Upper lobe of left lung (tissue), 6 donors: ENCODE measurements around the gene FKBP5. TPM values are rescaled to one million over a fixed set of nuclear protein-coding genes. Genes with fewer than 3 reads are reported as not detected.

Experiments
- ATAC-seq, 2 donors: fragments of 200-7000 bp; cut with Tn5 transposase; one replicate each; pipeline ENCODE4 v1.9.1; 2022; ENCODE audit warnings: mild to moderate bottlenecking in 2 of 2, moderate library complexity in 2 of 2; ENCODE audit not compliant: low FRiP score in 2 of 2
- DNase-seq, 2 donors: peaks; one replicate each; pipeline ENCODE4 v3.0.0-alpha.2; 2019 to 2020
- H3K27ac ChIP-seq, 4 donors: fragments of 200-600 bp; sonication (generic); one replicate each; pipeline ENCODE4 v1.5.1; 2016 to 2019
- H3K27me3 ChIP-seq, 4 donors: fragments of 200-600 bp; sonication (generic); one replicate each; pipeline ENCODE4 v1.5.1; 2017 to 2019
- H3K36me3 ChIP-seq, 4 donors: fragments of 200-600 bp; sonication (generic); one replicate each; pipeline ENCODE4 v1.5.1; 2016 to 2019
- H3K4me1 ChIP-seq, 4 donors: fragments of 200-600 bp; sonication (generic); one replicate each; pipeline ENCODE4 v1.5.1; 2018 to 2019
- H3K4me3 ChIP-seq, 4 donors: fragments of 200-600 bp; sonication (generic); one replicate each; pipeline ENCODE4 v1.5.1; 2017 to 2019; ENCODE audit warnings: mild to moderate bottlenecking in 2 of 4, moderate library complexity in 1 of 4
- H3K9me3 ChIP-seq, 4 donors: fragments of 200-600 bp; sonication (generic); one replicate each; pipeline ENCODE4 v1.5.1; 2018 to 2019
- CTCF ChIP-seq, 6 experiments: fragments of 450-650 bp in 4 of 6; fragments of 200-600 bp in 2 of 6; sonication (generic) in 2 of 6; IDR thresholded peaks; one replicate each; pipeline ENCODE4 v1.5.1; 2016 to 2019; ENCODE audit warnings: antibody characterized with exemption in 6 of 6
- EP300 ChIP-seq, 4 donors: sonication (generic); formaldehyde crosslinking; IDR thresholded peaks; one replicate each; pipeline ENCODE4 v1.5.1; 2017; ENCODE audit warnings: antibody characterized with exemption in 4 of 4, control low read depth in 2 of 4
- POLR2A ChIP-seq, 4 donors: fragments of 450-650 bp; IDR thresholded peaks; one replicate each; pipeline ENCODE4 v1.5.1; 2016 to 2017; ENCODE audit warnings: antibody characterized with exemption in 4 of 4, mild to moderate bottlenecking in 2 of 4
- POLR2AphosphoS5 ChIP-seq, 2 donors: sonication (generic); formaldehyde crosslinking; IDR thresholded peaks; one replicate each; pipeline ENCODE4 v1.5.1; 2017; ENCODE audit warnings: antibody characterized with exemption in 2 of 2
- WGBS, 2 donors: methylation state at CpG; one replicate each; pipeline ENCODE4 v1.1.5; 2017 to 2018; 5-methylcytosine and 5-hydroxymethylcytosine counted together
- total RNA-seq, 6 donors: library from RNA; depleted of rRNA in 4 of 6; stranded (reverse); fragments of >200 nt in 4 of 6; gene quantifications; one replicate each; pipeline versions ENCODE4 v1.1.0 to v1.2.1, GENCODE V29; 2016 to 2021
- donor health status: DM: no; HTN: no; CAD: no; lungs with moderate emphysema.
- donor health status: DM: no; HTN: yes; CAD: no; lungs with severe emphysema.

FKBP5 gene
- total RNA-seq, 6 donors from 2014 or later = 112 to 203 (median 143) TPM

- no peak for ATAC-seq
These were observed 25.1 kb downstream of the FKBP5 start for GRCh38 chr6:35663447-35664235.

DNA sequence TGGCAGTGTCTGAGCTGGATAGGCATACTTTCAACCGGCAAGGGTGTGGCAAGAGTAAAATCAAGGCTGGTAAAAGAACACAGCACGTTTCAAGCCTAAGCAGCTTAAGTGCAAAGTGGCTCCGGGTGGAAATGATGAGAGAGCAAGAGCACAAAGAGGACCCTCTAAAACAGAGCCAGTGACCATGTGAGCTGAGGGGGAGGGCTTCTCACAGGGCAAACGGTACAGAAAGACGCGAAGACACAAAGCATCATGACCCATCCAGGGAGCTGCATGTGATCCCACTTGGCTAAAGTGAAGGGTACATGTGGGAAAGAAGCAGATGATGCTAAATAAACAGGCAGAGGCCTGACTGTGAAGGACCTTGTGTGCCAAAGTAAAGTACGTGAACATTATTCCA, 25.7 kb downstream of the FKBP5 start:
- Histone ChIP-seq H3K27me3 (no peaks in the 10 kb centered on the region), H3K36me3 (peaks cover 0 to 6% (median 0%) of the 10 kb centered on the region in 4 donors), H3K9me3 (no peaks in the 10 kb centered on the region), H3K4me1 (peaks cover 29 to 54% (median 42%) of the 10 kb centered on the region in 4 donors), H3K27ac (no peak overlapping the region), H3K4me3 (no peak overlapping the region)
- TF ChIP-seq EP300 (IDR thresholded peaks at IDR 0.05) (no peak), POLR2AphosphoS5 (IDR thresholded peaks at IDR 0.05) (no peak), CTCF (IDR thresholded peaks at IDR 0.05) (no peak), POLR2A (IDR thresholded peaks at IDR 0.05) (no peak)
- DNase-seq = no peak
- no peak for ATAC-seq
- 72 to 73% methylated on average over 7 of the region's 7 CpGs for WGBS, 2 donors

More at GRCh38 chr6:35663447-35664235, 25.1 kb downstream of the FKBP5 start:
- Histone ChIP-seq H3K36me3 (peaks cover 0 to 6% (median 0%) of the 10 kb centered on the region in 4 donors), H3K4me1 (peaks cover 35 to 59% (median 46%) of the 10 kb centered on the region in 4 donors), H3K27ac (no peak overlapping the region), H3K4me3 (no peak overlapping the region), H3K27me3 (no peaks in the 10 kb centered on the region), H3K9me3 (no peaks in the 10 kb centered on the region)
- WGBS, 2 donors = 69 to 78% methylated on average over 7 of the region's 7 CpGs
- TF ChIP-seq POLR2A (IDR thresholded peaks at IDR 0.05) = no peak
- TF ChIP-seq EP300 (IDR thresholded peaks at IDR 0.05) = no peak
- TF ChIP-seq POLR2AphosphoS5 (IDR thresholded peaks at IDR 0.05) = no peak
- TF ChIP-seq CTCF (IDR thresholded peaks at IDR 0.05) = no peak
- DNase-seq = no peak

GRCh38 chr6:35654883-35655282, 33.8 kb downstream of the FKBP5 start:
- H3K9me3 ChIP-seq = no peaks in the 10 kb centered on the region
- no peak for DNase-seq
- no peak for ATAC-seq
- TF ChIP-seq POLR2AphosphoS5 (IDR thresholded peaks at IDR 0.05) (no peak), CTCF (IDR thresholded peaks at IDR 0.05) (no peak), POLR2A (IDR thresholded peaks at IDR 0.05) (no peak), EP300 (IDR thresholded peaks at IDR 0.05) (no peak)
- no peak overlapping the region for H3K4me3 ChIP-seq
- WGBS, 2 donors = 92% methylated on average over 3 of the region's 3 CpGs
- no peaks in the 10 kb centered on the region for H3K27me3 ChIP-seq
- no peak overlapping the region for H3K27ac ChIP-seq
- H3K36me3 ChIP-seq = peaks cover 0 to 17% (median 6%) of the 10 kb centered on the region in 4 donors
- H3K4me1 ChIP-seq = peaks cover 0 to 14% (median 5%) of the 10 kb centered on the region in 4 donors

DNA sequence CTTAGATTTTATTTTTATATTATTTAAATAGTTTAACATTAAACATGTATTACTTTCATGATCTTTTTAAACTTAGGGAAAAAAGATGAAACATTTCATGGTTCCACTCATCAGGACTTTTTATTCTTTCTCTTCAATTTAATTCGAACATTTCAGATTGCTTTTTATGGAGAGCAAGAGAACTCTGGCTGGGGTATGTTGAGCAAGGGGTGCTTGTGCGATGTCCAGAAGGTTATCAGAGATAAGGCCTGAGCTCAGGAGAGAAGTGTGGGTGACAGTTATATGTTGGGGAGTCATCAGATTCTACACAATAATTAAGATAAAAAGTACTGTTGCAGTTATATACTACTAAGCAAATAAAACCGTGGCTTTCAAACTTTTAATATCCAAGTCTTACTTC, 37.5 kb downstream of the FKBP5 start:
- peaks cover 0 to 23% (median 6%) of the 10 kb centered on the region in 4 donors for H3K4me1 ChIP-seq
- H3K27me3 ChIP-seq = no peaks in the 10 kb centered on the region
- H3K27ac ChIP-seq = no peak overlapping the region
- DNase-seq (no peak), ATAC-seq (no peak)
- no peak overlapping the region for H3K4me3 ChIP-seq
- no peak for TF ChIP-seq EP300 (IDR thresholded peaks at IDR 0.05)
- H3K36me3 ChIP-seq = peaks cover 0 to 28% (median 4%) of the 10 kb centered on the region in 4 donors
- WGBS, 2 donors = 81 to 82% methylated on average over 3 of the region's 3 CpGs
- H3K9me3 ChIP-seq = no peaks in the 10 kb centered on the region

- no peak for ATAC-seq
These were observed 38.7 kb downstream of the FKBP5 start for GRCh38 chr6:35650015-35650414.

More at GRCh38 chr6:35650015-35650414, 38.7 kb downstream of the FKBP5 start:
- WGBS, 2 donors = 96% methylated on average over 4 of the region's 4 CpGs
- no peaks in the 10 kb centered on the region for H3K27me3 ChIP-seq
- TF ChIP-seq CTCF (IDR thresholded peaks at IDR 0.05) (no peak), POLR2A (IDR thresholded peaks at IDR 0.05) (no peak), POLR2AphosphoS5 (IDR thresholded peaks at IDR 0.05) (no peak), EP300 (IDR thresholded peaks at IDR 0.05) (no peak)
- no peaks in the 10 kb centered on the region for H3K9me3 ChIP-seq
- peaks cover 4 to 40% (median 12%) of the 10 kb centered on the region in 4 donors for H3K36me3 ChIP-seq
- H3K27ac ChIP-seq = no peak overlapping the region
- H3K4me3 ChIP-seq = no peak overlapping the region
- H3K4me1 ChIP-seq = peaks cover 0 to 29% (median 12%) of the 10 kb centered on the region in 4 donors
- no peak for DNase-seq
